ENCODE data around the gene ROCK1.

ROCK1 gene

DNA sequence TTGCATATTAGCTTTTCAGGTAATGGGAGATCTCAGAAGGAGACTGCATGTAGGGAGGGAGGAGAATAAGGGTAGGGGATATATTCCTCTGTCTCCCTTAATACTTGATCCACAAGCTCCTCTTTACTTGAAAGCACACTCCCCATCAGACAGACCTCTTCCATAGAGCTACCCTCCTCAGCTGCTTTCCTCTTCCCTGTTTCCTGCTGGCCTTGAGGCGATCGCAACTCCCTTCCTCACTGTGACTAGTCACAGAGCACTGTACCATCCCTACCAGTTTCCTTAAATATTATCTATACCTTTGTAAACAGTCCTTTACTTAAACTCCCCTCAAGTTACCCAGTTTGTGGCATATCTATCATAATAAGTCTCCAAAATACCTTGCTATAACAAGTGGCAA, 10.9 kb downstream of the ROCK1 start:
- Histone ChIP-seq H3K9me3 (ENCODE audit: control insufficient read depth, low read length) (no peaks in the 10 kb centered on the region), H3K27me3 (replicated peaks; ENCODE audit: control insufficient read depth, insufficient read depth, low read length) (no peaks in the 10 kb centered on the region), H3K4me1 (ENCODE audit: control insufficient read depth, insufficient read depth, low read length) (peaks cover under 1% of the 10 kb centered on the region), H3K9ac (ENCODE audit: low read length) (no peak overlapping the region), H3K36me3 (ENCODE audit: control insufficient read depth, insufficient read depth, low read length, severe bottlenecking) (no peaks in the 10 kb centered on the region), H3K4me3 (ENCODE audit: low read length) (no peak overlapping the region)
- DNase-seq (ENCODE audit: low read depth) = no peak

DNA sequence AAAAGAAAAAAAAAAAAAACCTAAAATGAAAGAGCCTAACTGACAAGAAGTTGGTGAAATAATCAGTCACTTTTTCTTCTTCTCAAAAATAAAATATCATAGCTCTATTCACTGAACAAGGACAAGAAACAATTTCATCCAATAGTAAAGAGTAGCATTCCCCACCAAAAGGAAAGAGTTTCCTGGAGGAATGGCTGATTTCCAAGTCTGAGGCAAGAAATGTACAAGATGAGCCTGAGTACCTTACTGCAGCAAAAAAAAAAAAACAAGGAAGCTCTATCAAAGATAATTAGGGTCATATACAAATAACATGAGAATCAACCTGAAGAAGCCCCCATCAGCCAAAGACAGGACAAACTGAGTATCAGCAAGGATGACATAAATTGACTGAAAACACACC, 11.5 kb downstream of the ROCK1 start:
- no peaks in the 10 kb centered on the region for H3K9me3 ChIP-seq (ENCODE audit: control insufficient read depth, low read length)
- DNase-seq (ENCODE audit: low read depth) = peak; percentile 40
- no peak overlapping the region for H3K9ac ChIP-seq (ENCODE audit: low read length)
- no peaks in the 10 kb centered on the region for H3K4me1 ChIP-seq (ENCODE audit: control insufficient read depth, insufficient read depth, low read length)
- H3K4me3 ChIP-seq (ENCODE audit: low read length) = no peak overlapping the region
- no peaks in the 10 kb centered on the region for H3K27me3 ChIP-seq (replicated peaks; ENCODE audit: control insufficient read depth, insufficient read depth, low read length)
- no peaks in the 10 kb centered on the region for H3K36me3 ChIP-seq (ENCODE audit: control insufficient read depth, insufficient read depth, low read length, severe bottlenecking)

DNA sequence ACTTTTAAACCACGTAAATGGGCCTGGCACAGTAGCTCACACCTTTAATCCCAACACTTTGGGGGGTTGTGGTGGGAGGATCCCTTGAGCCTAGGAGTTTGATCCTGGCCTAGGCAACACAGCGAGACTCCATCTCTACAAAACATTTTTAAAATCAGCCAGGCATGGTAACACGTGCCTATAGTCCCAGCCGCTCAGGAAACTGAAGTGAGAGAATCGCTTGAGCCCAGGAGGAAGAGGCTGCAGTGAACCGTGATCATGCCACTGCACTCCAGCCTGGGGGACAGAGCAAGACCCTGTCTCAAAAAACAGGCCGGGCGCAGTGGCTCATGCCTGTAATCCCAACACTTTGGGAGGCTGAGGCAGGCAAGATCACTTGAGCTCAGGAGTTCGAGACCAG, 12.2 kb downstream of the ROCK1 start:
- Histone ChIP-seq H3K9ac (ENCODE audit: low read length) (no peak overlapping the region), H3K9me3 (ENCODE audit: control insufficient read depth, low read length) (no peaks in the 10 kb centered on the region), H3K36me3 (ENCODE audit: control insufficient read depth, insufficient read depth, low read length, severe bottlenecking) (no peaks in the 10 kb centered on the region), H3K4me3 (ENCODE audit: low read length) (no peak overlapping the region), H3K27me3 (replicated peaks; ENCODE audit: control insufficient read depth, insufficient read depth, low read length) (no peaks in the 10 kb centered on the region), H3K4me1 (ENCODE audit: control insufficient read depth, insufficient read depth, low read length) (no peaks in the 10 kb centered on the region)
- DNase-seq (ENCODE audit: low read depth) = no peak

DNA sequence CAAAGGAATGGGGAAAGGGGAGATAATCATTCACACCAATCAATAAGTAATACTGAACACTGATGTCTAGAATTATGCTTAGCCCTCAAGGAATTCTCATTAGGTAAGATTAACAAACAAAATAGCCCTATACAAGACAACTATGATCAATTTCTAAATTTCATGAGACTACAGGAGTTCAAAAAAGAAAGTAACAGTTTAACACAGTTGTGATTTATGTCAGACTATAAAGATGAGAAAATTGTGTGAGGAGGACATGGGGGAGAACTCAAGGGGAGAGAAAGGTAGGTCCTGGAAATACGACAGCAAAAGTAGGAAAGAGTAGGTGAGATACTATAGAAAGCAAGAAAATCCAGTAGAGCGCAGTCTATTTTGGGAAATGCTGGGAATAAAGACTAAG, 14.9 kb downstream of the ROCK1 start:
- no peaks in the 10 kb centered on the region for H3K27me3 ChIP-seq (replicated peaks; ENCODE audit: control insufficient read depth, insufficient read depth, low read length)

DNA sequence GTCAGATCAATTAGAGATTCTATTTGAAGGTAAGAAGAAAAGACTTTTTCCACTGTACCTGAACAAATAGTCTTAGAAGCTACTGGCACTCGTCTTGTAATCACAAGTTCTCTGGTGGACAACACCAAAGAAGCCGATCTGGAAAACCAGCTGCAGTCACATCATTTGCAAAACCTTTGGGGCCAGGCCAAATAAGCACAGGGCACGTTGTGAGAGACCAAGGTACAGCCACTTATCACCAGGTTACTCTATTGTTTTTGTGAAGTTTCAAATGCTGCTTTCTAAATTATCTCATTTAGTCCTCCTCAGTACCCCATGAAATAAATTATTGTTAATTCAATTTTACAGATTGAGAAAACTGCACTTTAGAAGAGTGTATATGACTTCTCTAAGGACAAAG, 18.5 kb downstream of the ROCK1 start:
- no peak for DNase-seq (ENCODE audit: low read depth)
- Histone ChIP-seq H3K27me3 (replicated peaks; ENCODE audit: control insufficient read depth, insufficient read depth, low read length) (no peaks in the 10 kb centered on the region), H3K9me3 (ENCODE audit: control insufficient read depth, low read length) (no peaks in the 10 kb centered on the region), H3K36me3 (ENCODE audit: control insufficient read depth, insufficient read depth, low read length, severe bottlenecking) (no peaks in the 10 kb centered on the region), H3K4me1 (ENCODE audit: control insufficient read depth, insufficient read depth, low read length) (no peaks in the 10 kb centered on the region), H3K9ac (ENCODE audit: low read length) (no peak overlapping the region), H3K4me3 (ENCODE audit: low read length) (no peak overlapping the region)

More for the DNA sequence above, 14.9 kb downstream of the ROCK1 start:
- Histone ChIP-seq H3K9ac (ENCODE audit: low read length) (no peak overlapping the region), H3K4me1 (ENCODE audit: control insufficient read depth, insufficient read depth, low read length) (no peaks in the 10 kb centered on the region), H3K4me3 (ENCODE audit: low read length) (no peak overlapping the region), H3K9me3 (ENCODE audit: control insufficient read depth, low read length) (no peaks in the 10 kb centered on the region), H3K36me3 (ENCODE audit: control insufficient read depth, insufficient read depth, low read length, severe bottlenecking) (no peaks in the 10 kb centered on the region)
- no peak for DNase-seq (ENCODE audit: low read depth)

DNA sequence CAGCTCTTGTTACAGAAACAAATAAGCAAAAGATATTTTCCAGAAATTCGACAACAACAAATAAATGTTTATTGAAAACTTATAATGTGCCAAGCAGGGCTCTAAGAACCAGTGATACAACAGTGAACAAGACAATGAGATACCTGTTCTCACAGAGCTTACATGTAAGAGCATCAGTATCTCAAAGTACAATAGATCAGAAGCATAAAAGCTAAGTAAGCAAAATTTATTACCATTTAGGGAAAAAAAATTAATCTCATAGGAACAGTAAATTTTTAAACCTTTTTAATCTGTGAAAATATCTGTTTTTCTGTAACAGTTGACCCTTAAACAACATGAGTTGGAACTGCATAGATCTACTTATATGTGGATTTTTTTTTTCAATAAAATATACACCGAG, 20.9 kb downstream of the ROCK1 start:
- H3K27me3 ChIP-seq (replicated peaks; ENCODE audit: control insufficient read depth, insufficient read depth, low read length) = no peaks in the 10 kb centered on the region
- H3K9ac ChIP-seq (ENCODE audit: low read length) = no peak overlapping the region
- no peak for DNase-seq (ENCODE audit: low read depth)
- no peaks in the 10 kb centered on the region for H3K9me3 ChIP-seq (ENCODE audit: control insufficient read depth, low read length)
- H3K4me3 ChIP-seq (ENCODE audit: low read length) = no peak overlapping the region
- peaks cover 4% of the 10 kb centered on the region for H3K4me1 ChIP-seq (ENCODE audit: control insufficient read depth, insufficient read depth, low read length)
- no peaks in the 10 kb centered on the region for H3K36me3 ChIP-seq (ENCODE audit: control insufficient read depth, insufficient read depth, low read length, severe bottlenecking)

DNA sequence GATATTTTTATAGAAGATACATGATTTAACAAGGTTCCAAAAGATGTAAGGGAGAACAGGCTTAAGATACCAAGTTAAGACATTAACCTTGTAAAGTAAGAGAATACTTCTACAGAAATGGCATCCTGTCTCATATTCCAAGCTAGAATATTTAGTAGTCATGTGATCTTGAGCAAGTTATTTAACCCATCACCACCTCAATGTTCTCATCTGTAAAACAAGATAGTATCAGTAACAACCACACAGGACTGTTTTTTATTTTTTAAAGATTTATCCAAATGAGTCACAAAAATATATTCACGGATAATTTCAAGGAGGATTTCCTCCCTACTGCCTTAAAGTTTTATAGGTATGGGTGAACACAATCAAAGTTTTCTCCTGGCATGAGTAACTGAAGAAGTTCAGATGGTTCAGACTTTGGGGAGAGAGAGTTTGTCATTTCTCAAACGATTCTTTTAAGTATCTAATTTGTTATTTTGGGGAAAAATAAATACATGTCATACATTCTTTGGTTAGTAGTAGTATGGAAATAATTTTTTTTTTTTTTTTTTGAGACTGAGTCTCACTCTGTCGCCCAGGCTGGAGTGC, 25.9 kb downstream of the ROCK1 start:
- H3K9me3 ChIP-seq (ENCODE audit: control insufficient read depth, low read length) = peaks cover 4% of the 10 kb centered on the region
- no peak overlapping the region for H3K4me3 ChIP-seq (ENCODE audit: low read length)
- no peaks in the 10 kb centered on the region for H3K27me3 ChIP-seq (replicated peaks; ENCODE audit: control insufficient read depth, insufficient read depth, low read length)
- no peaks in the 10 kb centered on the region for H3K36me3 ChIP-seq (ENCODE audit: control insufficient read depth, insufficient read depth, low read length, severe bottlenecking)
- DNase-seq (ENCODE audit: low read depth) = peak; percentile 21
- H3K4me1 ChIP-seq (ENCODE audit: control insufficient read depth, insufficient read depth, low read length) = peaks cover 4% of the 10 kb centered on the region
- no peak overlapping the region for H3K9ac ChIP-seq (ENCODE audit: low read length)

DNA sequence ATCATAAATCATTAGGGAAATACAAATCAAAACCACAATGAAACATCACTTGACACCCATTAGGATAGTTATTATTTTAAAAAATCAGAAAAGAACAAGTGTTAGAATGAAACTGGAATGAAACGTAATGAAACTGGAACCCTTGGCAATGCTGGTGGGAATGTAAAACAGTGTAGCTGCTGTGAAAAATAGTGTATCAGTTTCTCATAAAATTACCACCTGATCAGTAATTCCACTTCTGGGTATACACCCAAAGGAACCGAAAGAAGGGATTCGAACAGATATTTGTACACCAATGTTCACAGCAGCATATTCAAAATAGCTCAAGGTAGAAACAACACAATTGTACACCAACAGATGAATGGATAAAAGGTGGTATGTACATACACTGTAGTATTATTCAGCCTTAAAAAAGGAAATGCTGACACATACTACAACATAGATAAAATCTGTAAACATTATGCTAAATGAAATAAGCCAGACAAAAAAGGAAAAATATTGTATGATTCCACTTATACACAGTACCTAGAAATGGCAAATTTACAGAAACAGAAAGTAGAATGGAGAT, 27.0 kb downstream of the ROCK1 start:
- Histone ChIP-seq H3K4me3 (ENCODE audit: low read length) (no peak overlapping the region), H3K36me3 (ENCODE audit: control insufficient read depth, insufficient read depth, low read length, severe bottlenecking) (no peaks in the 10 kb centered on the region), H3K27me3 (replicated peaks; ENCODE audit: control insufficient read depth, insufficient read depth, low read length) (no peaks in the 10 kb centered on the region), H3K9ac (ENCODE audit: low read length) (no peak overlapping the region), H3K9me3 (ENCODE audit: control insufficient read depth, low read length) (peaks cover 12% of the 10 kb centered on the region), H3K4me1 (ENCODE audit: control insufficient read depth, insufficient read depth, low read length) (peaks cover 4% of the 10 kb centered on the region)
- no peak for DNase-seq (ENCODE audit: low read depth)

DNA sequence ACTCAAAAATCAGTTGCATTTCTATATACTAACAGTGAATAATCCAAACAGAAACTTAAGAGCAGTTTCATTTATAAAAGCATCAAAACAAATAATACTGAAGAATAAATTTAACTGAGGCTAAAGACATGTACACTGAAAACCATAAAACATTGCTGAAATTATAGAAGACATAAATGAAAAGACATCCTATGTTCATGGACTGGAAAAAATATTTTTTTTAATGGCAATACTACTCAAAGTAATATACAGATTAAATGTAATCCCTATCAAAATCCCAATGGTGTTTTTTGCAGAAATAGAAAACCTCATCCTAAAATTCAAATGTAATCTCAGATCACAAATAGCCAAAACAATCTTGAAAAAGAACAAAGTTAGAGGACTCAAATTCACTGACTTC, 28.6 kb downstream of the ROCK1 start:
- Histone ChIP-seq H3K36me3 (ENCODE audit: control insufficient read depth, insufficient read depth, low read length, severe bottlenecking) (no peaks in the 10 kb centered on the region), H3K27me3 (replicated peaks; ENCODE audit: control insufficient read depth, insufficient read depth, low read length) (no peaks in the 10 kb centered on the region), H3K9me3 (ENCODE audit: control insufficient read depth, low read length) (peaks cover 12% of the 10 kb centered on the region), H3K9ac (ENCODE audit: low read length) (no peak overlapping the region), H3K4me1 (ENCODE audit: control insufficient read depth, insufficient read depth, low read length) (peaks cover 4% of the 10 kb centered on the region), H3K4me3 (ENCODE audit: low read length) (no peak overlapping the region)
- no peak for DNase-seq (ENCODE audit: low read depth)

DNA sequence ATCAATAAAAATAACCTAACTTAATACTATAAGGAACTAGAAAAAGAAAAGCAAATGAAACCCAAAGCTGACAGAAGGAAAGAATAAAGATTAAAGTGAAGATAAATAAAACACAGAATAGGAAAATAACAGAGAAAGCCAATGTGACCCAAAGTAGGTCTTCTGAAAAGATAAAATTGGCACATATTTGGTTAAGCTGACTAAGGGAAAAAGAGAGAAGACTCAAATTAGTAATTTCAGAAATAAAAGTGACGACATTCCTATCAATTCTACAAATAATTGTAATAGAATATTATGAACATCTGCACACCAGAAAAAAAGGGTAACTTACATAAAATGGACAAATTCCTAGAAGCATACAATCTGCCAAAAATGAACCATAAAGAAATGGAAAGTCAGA, 30.2 kb downstream of the ROCK1 start:
- Histone ChIP-seq H3K4me1 (ENCODE audit: control insufficient read depth, insufficient read depth, low read length) (peaks cover 6% of the 10 kb centered on the region), H3K4me3 (ENCODE audit: low read length) (no peak overlapping the region), H3K36me3 (ENCODE audit: control insufficient read depth, insufficient read depth, low read length, severe bottlenecking) (no peaks in the 10 kb centered on the region), H3K9me3 (ENCODE audit: control insufficient read depth, low read length) (peaks cover 12% of the 10 kb centered on the region), H3K9ac (ENCODE audit: low read length) (no peak overlapping the region), H3K27me3 (replicated peaks; ENCODE audit: control insufficient read depth, insufficient read depth, low read length) (no peaks in the 10 kb centered on the region)
- no peak for DNase-seq (ENCODE audit: low read depth)

DNA sequence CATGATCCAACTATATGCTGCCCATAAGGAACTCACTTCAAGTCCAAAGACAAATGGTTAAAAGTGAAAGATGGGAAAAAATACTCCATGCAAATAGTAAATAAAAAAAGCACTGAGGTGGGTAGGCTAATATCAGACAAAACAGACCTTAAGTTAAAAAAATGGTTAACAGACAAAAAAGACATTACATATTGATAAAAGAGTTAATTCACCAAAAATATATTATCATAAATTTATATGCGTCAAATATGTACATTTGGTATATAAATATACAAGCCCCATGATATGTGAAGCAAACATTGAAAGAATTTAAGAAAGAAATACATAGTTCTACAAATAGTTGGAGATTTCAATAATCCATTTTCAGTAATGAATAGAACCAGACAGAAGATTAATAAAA, 31.0 kb downstream of the ROCK1 start:
- DNase-seq (ENCODE audit: low read depth) = no peak
- Histone ChIP-seq H3K9ac (ENCODE audit: low read length) (no peak overlapping the region), H3K4me3 (ENCODE audit: low read length) (no peak overlapping the region), H3K4me1 (ENCODE audit: control insufficient read depth, insufficient read depth, low read length) (peaks cover 6% of the 10 kb centered on the region), H3K27me3 (replicated peaks; ENCODE audit: control insufficient read depth, insufficient read depth, low read length) (no peaks in the 10 kb centered on the region), H3K36me3 (ENCODE audit: control insufficient read depth, insufficient read depth, low read length, severe bottlenecking) (no peaks in the 10 kb centered on the region), H3K9me3 (ENCODE audit: control insufficient read depth, low read length) (peaks cover 12% of the 10 kb centered on the region)
